WTC11 (cell line): ENCODE data around the gene PPP1R16B.

Source experiments
- NFE2L1 ChIP-seq: sonication (generic); formaldehyde crosslinking; IDR thresholded peaks from 2 replicates; pipeline ENCODE4 v1.8.1; 2023; ENCODE audit warnings: missing genetic modification reagents
- TF ChIP-seq, protein P1 (sequence below): fragments of 250-450 bp; sonication (Bioruptor Pico); IDR thresholded peaks from 2 replicates; pipeline ENCODE4 v1.9.0; 2021; ENCODE audit warnings: moderate library complexity, mild to moderate bottlenecking, inconsistent platforms, borderline replicate concordance
- TF ChIP-seq, protein P2 (sequence below): sonication (generic); formaldehyde crosslinking; IDR thresholded peaks from 2 replicates; pipeline ENCODE4 v1.8.0; 2022; ENCODE audit warnings: missing genetic modification reagents
- TF ChIP-seq, protein P3 (sequence below): fragments of 200-600 bp; IDR thresholded peaks from 2 replicates; pipeline ENCODE4 v1.8.0; 2022; ENCODE audit warnings: antibody characterized with exemption
- TF ChIP-seq, protein P4 (sequence below): sonication (generic); formaldehyde crosslinking; IDR thresholded peaks from 2 replicates; pipeline ENCODE4 v1.8.1; 2023; ENCODE audit warnings: mild to moderate bottlenecking, missing genetic modification reagents

DNA sequence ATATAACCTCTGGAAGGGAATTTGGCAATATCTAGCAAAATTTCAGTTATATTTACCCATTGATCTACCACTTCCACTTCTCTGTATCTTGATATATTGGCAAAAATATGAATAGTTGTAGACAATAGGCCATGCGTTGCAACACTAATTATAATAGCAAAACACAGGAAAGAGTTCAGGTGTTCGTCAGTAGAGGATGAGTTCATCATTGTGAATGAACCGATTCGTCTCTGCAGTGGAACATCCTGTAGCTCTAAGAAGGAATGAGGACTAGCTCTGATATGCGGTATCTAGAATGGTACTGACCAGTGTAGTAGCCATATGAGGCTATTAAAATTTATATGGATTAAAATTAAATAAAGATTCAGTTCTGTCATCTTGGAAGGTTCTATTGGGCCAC lies 129.0 kb downstream of the PPP1R16B start:
- TF ChIP-seq, protein P1, sequence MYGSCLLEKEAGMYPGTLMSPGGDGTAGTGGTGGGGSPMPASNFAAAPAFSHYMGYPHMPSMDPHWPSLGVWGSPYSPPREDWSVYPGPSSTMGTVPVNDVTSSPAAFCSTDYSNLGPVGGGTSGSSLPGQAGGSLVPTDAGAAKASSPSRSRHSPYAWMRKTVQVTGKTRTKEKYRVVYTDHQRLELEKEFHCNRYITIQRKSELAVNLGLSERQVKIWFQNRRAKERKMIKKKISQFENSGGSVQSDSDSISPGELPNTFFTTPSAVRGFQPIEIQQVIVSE: no peak
- TF ChIP-seq, protein P2, sequence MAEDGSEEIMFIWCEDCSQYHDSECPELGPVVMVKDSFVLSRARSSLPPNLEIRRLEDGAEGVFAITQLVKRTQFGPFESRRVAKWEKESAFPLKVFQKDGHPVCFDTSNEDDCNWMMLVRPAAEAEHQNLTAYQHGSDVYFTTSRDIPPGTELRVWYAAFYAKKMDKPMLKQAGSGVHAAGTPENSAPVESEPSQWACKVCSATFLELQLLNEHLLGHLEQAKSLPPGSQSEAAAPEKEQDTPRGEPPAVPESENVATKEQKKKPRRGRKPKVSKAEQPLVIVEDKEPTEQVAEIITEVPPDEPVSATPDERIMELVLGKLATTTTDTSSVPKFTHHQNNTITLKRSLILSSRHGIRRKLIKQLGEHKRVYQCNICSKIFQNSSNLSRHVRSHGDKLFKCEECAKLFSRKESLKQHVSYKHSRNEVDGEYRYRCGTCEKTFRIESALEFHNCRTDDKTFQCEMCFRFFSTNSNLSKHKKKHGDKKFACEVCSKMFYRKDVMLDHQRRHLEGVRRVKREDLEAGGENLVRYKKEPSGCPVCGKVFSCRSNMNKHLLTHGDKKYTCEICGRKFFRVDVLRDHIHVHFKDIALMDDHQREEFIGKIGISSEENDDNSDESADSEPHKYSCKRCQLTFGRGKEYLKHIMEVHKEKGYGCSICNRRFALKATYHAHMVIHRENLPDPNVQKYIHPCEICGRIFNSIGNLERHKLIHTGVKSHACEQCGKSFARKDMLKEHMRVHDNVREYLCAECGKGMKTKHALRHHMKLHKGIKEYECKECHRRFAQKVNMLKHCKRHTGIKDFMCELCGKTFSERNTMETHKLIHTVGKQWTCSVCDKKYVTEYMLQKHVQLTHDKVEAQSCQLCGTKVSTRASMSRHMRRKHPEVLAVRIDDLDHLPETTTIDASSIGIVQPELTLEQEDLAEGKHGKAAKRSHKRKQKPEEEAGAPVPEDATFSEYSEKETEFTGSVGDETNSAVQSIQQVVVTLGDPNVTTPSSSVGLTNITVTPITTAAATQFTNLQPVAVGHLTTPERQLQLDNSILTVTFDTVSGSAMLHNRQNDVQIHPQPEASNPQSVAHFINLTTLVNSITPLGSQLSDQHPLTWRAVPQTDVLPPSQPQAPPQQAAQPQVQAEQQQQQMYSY (CRISPR knock-in tag): no peak
- TF ChIP-seq, protein P3, sequence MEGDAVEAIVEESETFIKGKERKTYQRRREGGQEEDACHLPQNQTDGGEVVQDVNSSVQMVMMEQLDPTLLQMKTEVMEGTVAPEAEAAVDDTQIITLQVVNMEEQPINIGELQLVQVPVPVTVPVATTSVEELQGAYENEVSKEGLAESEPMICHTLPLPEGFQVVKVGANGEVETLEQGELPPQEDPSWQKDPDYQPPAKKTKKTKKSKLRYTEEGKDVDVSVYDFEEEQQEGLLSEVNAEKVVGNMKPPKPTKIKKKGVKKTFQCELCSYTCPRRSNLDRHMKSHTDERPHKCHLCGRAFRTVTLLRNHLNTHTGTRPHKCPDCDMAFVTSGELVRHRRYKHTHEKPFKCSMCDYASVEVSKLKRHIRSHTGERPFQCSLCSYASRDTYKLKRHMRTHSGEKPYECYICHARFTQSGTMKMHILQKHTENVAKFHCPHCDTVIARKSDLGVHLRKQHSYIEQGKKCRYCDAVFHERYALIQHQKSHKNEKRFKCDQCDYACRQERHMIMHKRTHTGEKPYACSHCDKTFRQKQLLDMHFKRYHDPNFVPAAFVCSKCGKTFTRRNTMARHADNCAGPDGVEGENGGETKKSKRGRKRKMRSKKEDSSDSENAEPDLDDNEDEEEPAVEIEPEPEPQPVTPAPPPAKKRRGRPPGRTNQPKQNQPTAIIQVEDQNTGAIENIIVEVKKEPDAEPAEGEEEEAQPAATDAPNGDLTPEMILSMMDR: no peak
- TF ChIP-seq, protein P4, sequence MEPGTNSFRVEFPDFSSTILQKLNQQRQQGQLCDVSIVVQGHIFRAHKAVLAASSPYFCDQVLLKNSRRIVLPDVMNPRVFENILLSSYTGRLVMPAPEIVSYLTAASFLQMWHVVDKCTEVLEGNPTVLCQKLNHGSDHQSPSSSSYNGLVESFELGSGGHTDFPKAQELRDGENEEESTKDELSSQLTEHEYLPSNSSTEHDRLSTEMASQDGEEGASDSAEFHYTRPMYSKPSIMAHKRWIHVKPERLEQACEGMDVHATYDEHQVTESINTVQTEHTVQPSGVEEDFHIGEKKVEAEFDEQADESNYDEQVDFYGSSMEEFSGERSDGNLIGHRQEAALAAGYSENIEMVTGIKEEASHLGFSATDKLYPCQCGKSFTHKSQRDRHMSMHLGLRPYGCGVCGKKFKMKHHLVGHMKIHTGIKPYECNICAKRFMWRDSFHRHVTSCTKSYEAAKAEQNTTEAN (CRISPR knock-in tag): no peak
- TF ChIP-seq NFE2L1 (CRISPR knock-in tag): no peak
